ENCODE results near the gene ANXA11.

ANXA11 gene

GRCh38 chr10:80161321-80162083 is 43.8 kb downstream of the ANXA11 start:
- Histone ChIP-seq H3K4me2 (ENCODE audit: low read length) (no peak overlapping the region), H3K79me2 (no peaks in the 10 kb centered on the region), H3K4me1 (no peaks in the 10 kb centered on the region), H3K36me3 (ENCODE audit: control insufficient read depth, insufficient read depth, low read length) (no peaks in the 10 kb centered on the region), H3K9ac (no peak overlapping the region), H3K9me3 (ENCODE audit: control insufficient read depth, low read length) (no peaks in the 10 kb centered on the region), H3K4me3 (ENCODE audit: low read depth, low read length) (no peak overlapping the region), H3K27ac (no peak overlapping the region), H2AFZ (no peak overlapping the region), H3K27me3 (ENCODE audit: control insufficient read depth, insufficient read depth, low read length) (no peaks in the 10 kb centered on the region)
- TF ChIP-seq, protein P1, sequence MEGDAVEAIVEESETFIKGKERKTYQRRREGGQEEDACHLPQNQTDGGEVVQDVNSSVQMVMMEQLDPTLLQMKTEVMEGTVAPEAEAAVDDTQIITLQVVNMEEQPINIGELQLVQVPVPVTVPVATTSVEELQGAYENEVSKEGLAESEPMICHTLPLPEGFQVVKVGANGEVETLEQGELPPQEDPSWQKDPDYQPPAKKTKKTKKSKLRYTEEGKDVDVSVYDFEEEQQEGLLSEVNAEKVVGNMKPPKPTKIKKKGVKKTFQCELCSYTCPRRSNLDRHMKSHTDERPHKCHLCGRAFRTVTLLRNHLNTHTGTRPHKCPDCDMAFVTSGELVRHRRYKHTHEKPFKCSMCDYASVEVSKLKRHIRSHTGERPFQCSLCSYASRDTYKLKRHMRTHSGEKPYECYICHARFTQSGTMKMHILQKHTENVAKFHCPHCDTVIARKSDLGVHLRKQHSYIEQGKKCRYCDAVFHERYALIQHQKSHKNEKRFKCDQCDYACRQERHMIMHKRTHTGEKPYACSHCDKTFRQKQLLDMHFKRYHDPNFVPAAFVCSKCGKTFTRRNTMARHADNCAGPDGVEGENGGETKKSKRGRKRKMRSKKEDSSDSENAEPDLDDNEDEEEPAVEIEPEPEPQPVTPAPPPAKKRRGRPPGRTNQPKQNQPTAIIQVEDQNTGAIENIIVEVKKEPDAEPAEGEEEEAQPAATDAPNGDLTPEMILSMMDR (IDR thresholded peaks at IDR 0.05), result no peak

DNA sequence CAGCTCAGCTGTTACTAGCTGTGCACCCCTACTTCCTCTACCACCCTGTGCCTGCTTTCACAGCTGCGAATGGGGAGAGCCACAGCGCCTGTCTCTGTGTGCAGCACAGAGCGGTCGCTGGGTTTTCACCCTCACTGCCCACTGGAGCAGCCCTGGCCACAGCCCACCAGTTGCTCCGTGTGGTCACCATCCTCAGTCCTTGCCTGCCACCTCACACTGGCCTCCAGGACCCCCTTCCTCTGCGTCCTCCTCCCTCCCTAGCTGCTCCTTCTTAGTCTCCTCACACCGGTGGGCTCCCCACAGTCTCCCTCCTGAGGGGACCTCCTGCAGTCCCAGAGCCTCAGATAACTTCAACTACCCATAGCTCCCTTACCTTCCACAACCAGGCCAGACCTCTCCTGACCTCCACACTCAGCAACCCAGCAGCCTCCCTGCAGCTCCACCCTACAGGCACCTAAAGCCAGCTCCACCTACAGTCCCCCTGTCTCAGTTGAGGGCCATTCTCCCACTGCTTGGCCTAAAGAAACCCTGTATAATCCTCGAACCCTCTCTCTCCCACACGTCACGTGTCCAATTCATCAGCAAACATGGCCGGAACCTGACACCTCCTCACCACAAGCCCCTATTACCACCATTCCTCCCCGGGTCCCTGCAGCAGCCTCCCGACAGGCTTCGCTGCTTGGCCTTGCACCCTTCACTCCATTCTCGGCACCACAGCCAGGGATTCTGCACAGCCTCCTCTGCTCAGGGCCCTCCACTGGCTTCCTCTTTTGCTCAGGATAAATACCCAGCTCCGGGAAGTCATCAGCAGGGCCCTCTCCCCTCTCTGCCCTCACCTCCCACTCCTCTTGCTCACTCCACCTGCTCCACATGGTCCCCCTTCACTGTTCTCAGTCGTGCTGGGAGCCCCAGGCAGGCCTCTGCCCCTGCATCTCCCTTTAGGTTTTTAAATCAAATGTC is 44.7 kb downstream of the ANXA11 start:
- H3K4me3 ChIP-seq (ENCODE audit: low read depth, low read length), result no peak overlapping the region

GRCh38 chr10:80159166-80159873 is 46.0 kb downstream of the ANXA11 start:
- H3K4me3 ChIP-seq (ENCODE audit: low read depth, low read length), result no peak overlapping the region
- no peaks in the 10 kb centered on the region for H3K9me3 ChIP-seq (ENCODE audit: control insufficient read depth, low read length)
- TF ChIP-seq, protein P1 (IDR thresholded peaks at IDR 0.05), result no peak

More for the DNA sequence above, 44.7 kb downstream of the ANXA11 start:
- Histone ChIP-seq H3K4me1 (no peaks in the 10 kb centered on the region), H3K9me3 (ENCODE audit: control insufficient read depth, low read length) (no peaks in the 10 kb centered on the region), H3K36me3 (ENCODE audit: control insufficient read depth, insufficient read depth, low read length) (no peaks in the 10 kb centered on the region), H3K27me3 (ENCODE audit: control insufficient read depth, insufficient read depth, low read length) (no peaks in the 10 kb centered on the region), H3K9ac (no peak overlapping the region), H3K27ac (no peak overlapping the region), H2AFZ (no peak overlapping the region), H3K4me2 (ENCODE audit: low read length) (no peak overlapping the region), H3K79me2 (no peaks in the 10 kb centered on the region)
- TF ChIP-seq, protein P1 (IDR thresholded peaks at IDR 0.05), result no peak

GRCh38 chr10:80158598-80159127 is 46.7 kb downstream of the ANXA11 start:
- Histone ChIP-seq H3K9ac (no peak overlapping the region), H3K9me3 (ENCODE audit: control insufficient read depth, low read length) (no peaks in the 10 kb centered on the region), H3K79me2 (no peaks in the 10 kb centered on the region), H3K4me1 (no peaks in the 10 kb centered on the region), H3K27ac (no peak overlapping the region), H3K27me3 (ENCODE audit: control insufficient read depth, insufficient read depth, low read length) (no peaks in the 10 kb centered on the region), H3K4me3 (ENCODE audit: low read depth, low read length) (no peak overlapping the region), H2AFZ (no peak overlapping the region), H3K4me2 (ENCODE audit: low read length) (no peak overlapping the region), H3K36me3 (ENCODE audit: control insufficient read depth, insufficient read depth, low read length) (no peaks in the 10 kb centered on the region)
- TF ChIP-seq, protein P1 (IDR thresholded peaks at IDR 0.05), result no peak

More at GRCh38 chr10:80159166-80159873, 46.0 kb downstream of the ANXA11 start:
- Histone ChIP-seq H3K4me1 (no peaks in the 10 kb centered on the region), H3K4me2 (ENCODE audit: low read length) (no peak overlapping the region), H3K9ac (no peak overlapping the region), H3K36me3 (ENCODE audit: control insufficient read depth, insufficient read depth, low read length) (no peaks in the 10 kb centered on the region), H3K27me3 (ENCODE audit: control insufficient read depth, insufficient read depth, low read length) (no peaks in the 10 kb centered on the region), H2AFZ (no peak overlapping the region), H3K79me2 (no peaks in the 10 kb centered on the region), H3K27ac (no peak overlapping the region)

All from parathyroid adenoma (tissue), 2 donors.